GM10248 (cell line): ENCODE data around the gene FHIT.

ENCODE experiments used
- CTCF ChIA-PET: fragments of 300-600 bp; sonication (Branson Sonifier 250); formaldehyde crosslinking; extraction: SDS; loops from one replicate; lab custom pipeline; 2021; ENCODE audit warnings: antibody characterized with exemption; lab: Yijun Ruan, JAX
- POLR2A ChIA-PET: fragments of 350-650 bp; sonication (Branson Sonifier 250); formaldehyde crosslinking; extraction: SDS; loops from one replicate; lab custom pipeline; 2020; ENCODE audit warnings: antibody characterized with exemption; lab: Yijun Ruan, JAX
- DNase-seq: peaks from one replicate; pipeline ENCODE4 v3.0.0; 2012; ENCODE audit errors: extremely low spot score
- TF ChIP-seq, protein P1 (sequence below): IDR thresholded peaks from 2 replicates; pipeline ENCODE4 v1.5.1; 2012; ENCODE audit warnings: mild to moderate bottlenecking, low read depth; ENCODE audit errors: extremely low read depth, missing control alignments, control extremely low read depth

The FHIT gene

DNA sequence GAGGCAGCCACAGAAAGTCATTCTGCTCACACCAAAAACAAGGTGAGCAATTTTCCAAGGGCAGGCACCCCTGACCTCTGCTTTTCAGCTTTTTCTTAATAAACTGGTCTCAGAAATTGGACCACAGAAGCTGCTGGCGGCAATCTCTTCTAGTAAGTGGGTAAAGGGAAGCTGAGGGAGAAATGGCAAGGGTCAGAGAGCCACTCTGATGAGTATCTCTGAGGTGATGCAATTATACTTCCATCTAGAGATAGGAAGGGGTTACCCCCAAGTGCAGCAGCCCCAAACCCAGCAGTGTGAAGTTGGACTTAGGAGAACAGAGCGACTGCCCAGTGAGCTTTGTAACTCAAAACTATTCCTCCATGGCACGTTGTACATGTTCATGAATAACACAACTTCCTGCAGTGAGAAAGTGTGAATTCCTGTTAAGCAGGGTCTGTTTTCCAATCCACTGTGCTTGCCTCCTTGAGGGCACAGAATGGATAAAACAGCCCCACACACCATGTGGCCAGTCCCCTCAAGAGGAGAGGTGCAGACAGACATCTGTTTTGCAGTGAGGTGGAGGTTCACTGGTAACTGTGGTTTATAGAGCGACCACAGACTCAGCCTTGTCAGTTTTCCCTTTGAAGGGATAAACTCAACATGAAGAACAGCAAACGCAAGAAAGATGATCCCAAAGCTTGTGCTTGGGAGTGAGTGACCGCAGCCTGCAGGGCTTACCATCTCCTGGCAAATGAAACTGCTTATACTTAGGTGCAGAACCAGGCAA, 1518.0 kb downstream of the FHIT start:
- TF ChIP-seq, protein P1, sequence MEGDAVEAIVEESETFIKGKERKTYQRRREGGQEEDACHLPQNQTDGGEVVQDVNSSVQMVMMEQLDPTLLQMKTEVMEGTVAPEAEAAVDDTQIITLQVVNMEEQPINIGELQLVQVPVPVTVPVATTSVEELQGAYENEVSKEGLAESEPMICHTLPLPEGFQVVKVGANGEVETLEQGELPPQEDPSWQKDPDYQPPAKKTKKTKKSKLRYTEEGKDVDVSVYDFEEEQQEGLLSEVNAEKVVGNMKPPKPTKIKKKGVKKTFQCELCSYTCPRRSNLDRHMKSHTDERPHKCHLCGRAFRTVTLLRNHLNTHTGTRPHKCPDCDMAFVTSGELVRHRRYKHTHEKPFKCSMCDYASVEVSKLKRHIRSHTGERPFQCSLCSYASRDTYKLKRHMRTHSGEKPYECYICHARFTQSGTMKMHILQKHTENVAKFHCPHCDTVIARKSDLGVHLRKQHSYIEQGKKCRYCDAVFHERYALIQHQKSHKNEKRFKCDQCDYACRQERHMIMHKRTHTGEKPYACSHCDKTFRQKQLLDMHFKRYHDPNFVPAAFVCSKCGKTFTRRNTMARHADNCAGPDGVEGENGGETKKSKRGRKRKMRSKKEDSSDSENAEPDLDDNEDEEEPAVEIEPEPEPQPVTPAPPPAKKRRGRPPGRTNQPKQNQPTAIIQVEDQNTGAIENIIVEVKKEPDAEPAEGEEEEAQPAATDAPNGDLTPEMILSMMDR = no peak
- CTCF ChIA-PET = no interaction called here
- POLR2A ChIA-PET = no interaction called here
- DNase-seq = no peak

DNA sequence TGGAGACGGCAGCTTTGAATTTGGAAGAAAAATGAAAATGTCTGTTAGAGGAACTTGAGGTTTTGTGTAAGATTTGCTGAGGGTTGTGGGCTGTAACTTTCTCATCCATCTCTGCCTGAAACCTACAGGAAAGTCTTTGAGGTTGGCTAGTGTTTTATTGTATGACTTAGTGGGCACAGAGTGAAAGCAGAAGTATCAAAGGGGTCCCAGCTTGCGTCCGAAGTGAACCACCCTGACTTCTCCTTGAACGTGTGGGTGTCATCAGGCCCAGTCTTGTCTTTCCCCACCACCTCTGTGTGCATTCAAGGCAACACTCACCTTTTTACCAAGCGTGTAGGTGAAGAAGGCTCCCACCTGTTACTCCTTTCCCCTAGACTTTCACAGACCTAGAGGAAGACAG, 1519.3 kb downstream of the FHIT start:
- TF ChIP-seq, protein P1 = no peak
- ChIA-PET CTCF (interaction anchor here (1.4 kb wide), 1 partner anchor 42 kb away, joined by 4 read pairs; no protein-coding TSS in a partner anchor), POLR2A (no interaction called here)
- DNase-seq = no peak

DNA sequence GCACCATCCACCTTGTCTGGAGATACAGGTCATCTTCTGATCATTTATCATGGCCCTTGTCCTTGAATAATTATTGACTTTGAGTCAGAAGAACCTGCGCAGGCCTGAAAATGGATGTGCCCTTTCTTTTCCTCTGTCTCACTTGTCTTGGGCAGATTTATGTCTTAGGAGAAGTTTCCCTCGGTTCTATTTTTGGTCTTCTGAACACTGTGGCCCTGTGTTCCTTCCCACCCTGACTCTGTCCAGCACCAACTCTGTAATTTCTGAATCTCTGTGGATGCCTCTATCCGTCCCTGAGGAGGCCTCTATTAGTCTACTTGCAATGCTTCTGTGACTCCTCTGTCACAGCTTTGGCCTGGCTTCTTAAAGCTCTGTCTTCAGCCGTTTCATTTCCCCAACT, 1520.7 kb downstream of the FHIT start:
- POLR2A ChIA-PET = no interaction called here
- no peak for DNase-seq
- TF ChIP-seq, protein P1 = no peak
- CTCF ChIA-PET = no interaction called here

DNA sequence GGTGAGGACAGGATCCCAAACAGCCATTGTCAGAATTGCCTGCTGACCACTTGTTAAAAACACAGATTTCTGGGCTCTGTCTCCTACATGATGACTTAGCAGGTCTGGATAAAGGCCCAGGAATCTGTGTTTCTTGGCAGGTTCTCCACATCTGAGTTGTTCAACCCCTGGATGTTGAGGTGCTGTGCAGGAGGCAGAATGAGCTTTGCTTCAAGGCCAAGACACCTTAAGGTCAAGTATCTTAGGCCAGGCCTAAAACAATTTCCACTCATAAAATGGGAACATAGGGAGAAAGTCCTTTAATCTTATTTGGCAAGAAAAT, 1522.7 kb downstream of the FHIT start:
- TF ChIP-seq, protein P1 = no peak
- DNase-seq = no peak
- POLR2A ChIA-PET = no interaction called here
- CTCF ChIA-PET = no interaction called here

DNA sequence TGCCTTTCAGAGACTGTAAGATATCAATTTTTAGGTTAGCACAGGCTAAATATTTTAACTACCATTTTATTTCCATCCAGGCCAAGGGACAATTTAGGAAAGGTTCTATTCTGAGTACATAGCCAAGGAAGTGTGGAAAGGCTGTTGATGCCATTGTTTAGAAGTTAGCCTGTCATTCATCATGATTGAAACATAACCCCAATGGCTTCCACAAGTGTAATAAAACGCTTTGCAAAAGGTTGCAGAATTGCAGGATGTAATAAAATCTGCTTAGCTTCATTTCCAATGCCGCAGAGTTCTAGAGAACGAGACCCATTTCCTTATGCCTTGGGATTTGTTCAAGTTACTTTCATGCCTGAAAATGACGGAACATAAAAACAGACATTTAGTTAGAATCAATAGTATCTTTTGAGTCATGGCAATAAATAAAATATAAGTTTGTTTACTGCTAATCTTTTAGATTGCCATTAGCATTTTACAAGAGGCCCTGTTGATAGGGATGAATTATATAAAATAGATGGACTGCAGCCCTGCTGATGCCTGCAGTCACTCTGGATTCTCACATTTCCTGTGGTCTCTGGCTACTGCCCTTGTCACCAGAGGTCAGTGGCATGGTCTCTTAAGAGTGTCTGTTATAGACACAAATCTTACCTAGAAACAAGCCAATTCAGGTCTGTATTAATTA, 1523.2 kb downstream of the FHIT start:
- ChIA-PET CTCF (no interaction called here), POLR2A (no interaction called here)
- TF ChIP-seq, protein P1 = no peak
- no peak for DNase-seq

DNA sequence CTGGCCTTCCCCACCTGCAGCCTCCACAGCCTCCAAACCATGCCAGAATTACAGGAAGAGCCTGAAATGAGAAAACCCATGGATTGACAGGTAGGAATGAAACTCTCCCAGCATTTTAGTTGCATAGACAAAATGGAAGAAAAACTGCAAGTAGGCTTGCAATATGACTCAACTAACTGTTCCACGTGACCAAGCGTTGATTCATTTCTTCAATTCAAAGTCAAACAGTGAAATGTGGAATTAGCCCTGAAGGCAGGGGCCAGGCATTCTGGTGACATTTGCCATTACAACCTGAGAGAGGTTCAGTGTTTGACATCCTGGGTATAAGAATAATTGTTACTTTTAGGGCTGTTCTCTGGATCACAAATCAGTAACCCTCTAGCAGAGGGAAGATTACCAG, 1525.0 kb downstream of the FHIT start:
- no peak for DNase-seq
- TF ChIP-seq, protein P1 = no peak
- ChIA-PET CTCF (no interaction called here), POLR2A (no interaction called here)
